GM12874 (cell line): ENCODE measurements around the gene NR6A1.

Experiments
- TF ChIP-seq, protein P1 (sequence below): IDR thresholded peaks from 2 replicates; pipeline ENCODE4 v1.5.1; 2011; ENCODE audit warnings: low read depth, mild to moderate bottlenecking, control low read depth, low read length, moderate library complexity; ENCODE audit not compliant: insufficient read depth

The NR6A1 gene

DNA sequence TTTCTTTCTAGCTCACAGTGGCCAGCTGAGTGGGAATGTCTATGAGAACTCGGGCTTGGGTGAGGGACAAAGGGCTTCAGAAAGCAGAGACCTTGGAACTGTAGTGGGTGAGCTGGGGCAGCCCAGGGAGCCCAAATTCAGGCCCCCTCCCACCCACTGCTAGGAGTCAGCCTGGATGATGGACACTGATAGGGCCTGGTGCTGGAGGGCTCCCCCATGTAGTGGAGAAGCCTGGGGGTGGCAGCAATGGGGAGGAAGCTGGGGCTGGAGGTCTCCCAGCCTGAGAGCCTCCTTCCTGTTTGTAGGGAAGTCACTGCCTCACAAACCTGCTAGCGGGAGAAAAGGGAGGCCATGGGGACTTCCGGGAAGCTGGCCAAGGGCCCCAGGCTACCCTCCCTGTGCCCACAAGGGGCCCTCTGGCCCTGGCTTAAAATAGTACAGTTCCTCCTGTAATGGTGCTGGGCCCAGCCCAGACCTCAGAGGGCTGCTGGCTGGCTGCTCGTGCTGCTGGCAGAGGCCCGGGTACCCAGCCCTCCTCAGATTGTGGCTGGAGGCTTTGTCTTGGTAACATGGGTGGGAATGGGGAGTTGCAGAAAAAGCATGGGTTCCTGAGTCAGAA is 257.6 kb downstream of the NR6A1 start:
- TF ChIP-seq, protein P1, sequence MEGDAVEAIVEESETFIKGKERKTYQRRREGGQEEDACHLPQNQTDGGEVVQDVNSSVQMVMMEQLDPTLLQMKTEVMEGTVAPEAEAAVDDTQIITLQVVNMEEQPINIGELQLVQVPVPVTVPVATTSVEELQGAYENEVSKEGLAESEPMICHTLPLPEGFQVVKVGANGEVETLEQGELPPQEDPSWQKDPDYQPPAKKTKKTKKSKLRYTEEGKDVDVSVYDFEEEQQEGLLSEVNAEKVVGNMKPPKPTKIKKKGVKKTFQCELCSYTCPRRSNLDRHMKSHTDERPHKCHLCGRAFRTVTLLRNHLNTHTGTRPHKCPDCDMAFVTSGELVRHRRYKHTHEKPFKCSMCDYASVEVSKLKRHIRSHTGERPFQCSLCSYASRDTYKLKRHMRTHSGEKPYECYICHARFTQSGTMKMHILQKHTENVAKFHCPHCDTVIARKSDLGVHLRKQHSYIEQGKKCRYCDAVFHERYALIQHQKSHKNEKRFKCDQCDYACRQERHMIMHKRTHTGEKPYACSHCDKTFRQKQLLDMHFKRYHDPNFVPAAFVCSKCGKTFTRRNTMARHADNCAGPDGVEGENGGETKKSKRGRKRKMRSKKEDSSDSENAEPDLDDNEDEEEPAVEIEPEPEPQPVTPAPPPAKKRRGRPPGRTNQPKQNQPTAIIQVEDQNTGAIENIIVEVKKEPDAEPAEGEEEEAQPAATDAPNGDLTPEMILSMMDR, result no peak

DNA sequence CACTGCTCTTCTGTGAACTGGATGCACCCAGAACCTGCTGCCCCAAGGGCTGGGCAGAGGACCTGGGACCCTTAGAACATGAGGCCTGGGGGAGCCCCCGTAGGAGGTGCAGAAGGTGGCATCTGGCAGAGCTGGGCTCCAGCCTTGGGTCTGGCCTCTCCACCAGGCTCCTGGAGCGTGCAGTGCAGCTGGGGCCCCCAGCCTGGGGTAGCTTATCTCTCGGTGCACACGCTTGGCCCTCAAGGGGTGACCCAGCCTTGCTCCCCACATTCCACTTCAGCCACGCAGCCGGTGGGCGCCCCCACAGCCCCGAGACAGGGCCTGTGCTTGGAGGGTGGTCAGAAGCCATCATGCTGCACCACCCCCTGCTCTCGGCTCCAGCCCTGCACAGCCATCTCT is 258.3 kb downstream of the NR6A1 start:
- TF ChIP-seq, protein P1, result no peak

- TF ChIP-seq, protein P1, result no peak
Measured at GRCh38 chr9:124511891-124512805, 259.0 kb downstream of the NR6A1 start.

- TF ChIP-seq, protein P1, result no peak
Measured at GRCh38 chr9:124511426-124511840, 259.7 kb downstream of the NR6A1 start.

DNA sequence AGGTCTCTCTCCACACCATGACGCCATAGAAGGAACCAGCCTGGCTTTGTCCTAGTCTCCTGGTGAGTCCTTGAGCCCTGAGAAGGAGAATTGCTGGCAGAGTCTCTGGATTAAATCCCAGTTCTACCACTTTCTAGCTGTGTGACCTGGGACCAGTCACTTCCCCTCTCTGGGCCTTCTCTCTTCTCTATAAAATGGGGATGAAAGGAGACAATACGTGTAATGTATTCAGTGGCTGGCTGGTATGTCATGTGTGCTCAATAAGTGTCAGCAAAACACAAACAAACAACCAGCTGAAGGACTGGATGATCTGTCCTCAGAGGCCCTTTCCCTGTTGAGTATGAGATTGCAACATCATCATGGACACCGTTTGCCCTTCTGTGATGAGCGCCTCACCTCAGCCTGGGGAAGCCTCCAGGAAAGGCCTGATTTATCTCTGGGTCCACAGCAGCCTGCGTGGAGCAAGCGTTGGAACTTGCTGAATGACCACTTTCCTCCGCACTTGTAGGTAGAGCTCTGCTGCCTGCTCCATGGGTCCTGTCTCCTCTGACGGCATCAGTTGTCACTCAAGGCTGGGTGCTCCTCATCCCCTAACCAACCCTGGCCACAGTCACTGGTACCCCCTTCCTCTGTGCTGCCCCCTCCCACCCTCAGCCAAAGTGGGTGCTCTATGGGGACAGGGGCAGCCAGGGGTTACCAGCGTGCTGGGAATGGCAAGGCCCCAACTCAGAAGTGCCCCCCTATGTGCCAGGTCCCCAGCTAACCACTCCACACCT is 260.3 kb downstream of the NR6A1 start:
- TF ChIP-seq, protein P1, result no peak

- TF ChIP-seq, protein P1, result no peak
Measured at GRCh38 chr9:124507880-124508423, 263.2 kb downstream of the NR6A1 start.
